Spleen (tissue), 7 donors: Measurements from ENCODE around the gene PFKL.

Experiments used
- CTCF ChIP-seq, 11 experiments: fragments of 200-600 bp in 7 of 11; fragments of 450-650 bp in 4 of 11; sonication (generic) in 4 of 11; IDR thresholded peaks in 8 of 11; conservative IDR thresholded peaks in 3 of 11; 1 replicate in 7 of 11; 2 replicates in 4 of 11; pipeline versions ENCODE4 v1.4.0 to v1.8.0; 2016 to 2021; ENCODE audit warnings: antibody characterized with exemption in 11 of 11, inconsistent platforms in 4 of 11, mild to moderate bottlenecking in 1 of 11
- POLR2A ChIP-seq, 3 donors: fragments of 450-650 bp; IDR thresholded peaks; one replicate each; pipeline ENCODE4 v1.5.1; 2017; ENCODE audit warnings: antibody characterized with exemption in 3 of 3, mild to moderate bottlenecking in 1 of 3
- POLR2AphosphoS5 ChIP-seq, 3 donors: sonication (generic); formaldehyde crosslinking; IDR thresholded peaks; one replicate each; pipeline ENCODE4 v1.5.1; 2017; ENCODE audit warnings: antibody characterized with exemption in 3 of 3
- donor health status: DM: no; HTN: no; CAD: no; lungs with moderate emphysema.
- donor health status: DM: no; HTN: no; CAD: no.
- donor health status: DM: no; HTN: no; CAD: no.

GRCh38 chr21:44296916-44297315, 2.9 kb upstream of the PFKL start:
- TF ChIP-seq CTCF (IDR thresholded peaks at IDR 0.05 in 8 of 11, conservative IDR thresholded peaks at IDR 0.05 in 3 of 11) (no peak), POLR2AphosphoS5 (IDR thresholded peaks at IDR 0.05) (no peak), POLR2A (IDR thresholded peaks at IDR 0.05) (no peak)
